Mucosa of stomach (tissue), 1 donor: ENCODE measurements around the gene SYNJ1.

Experiments
- H3K27me3 ChIP-seq: one replicate; pipeline ENCODE4 v1.7.0; 2013; ENCODE audit warnings: mild to moderate bottlenecking, low read length; ENCODE audit not compliant: control insufficient read depth, insufficient read depth
- H3K36me3 ChIP-seq: one replicate; pipeline ENCODE4 v1.7.0; 2013; ENCODE audit warnings: low read length; ENCODE audit not compliant: control insufficient read depth, insufficient read depth
- H3K4me1 ChIP-seq: one replicate; pipeline ENCODE4 v1.7.0; 2013; ENCODE audit warnings: mild to moderate bottlenecking, low read length; ENCODE audit not compliant: control insufficient read depth, insufficient read depth
- H3K4me3 ChIP-seq: one replicate; pipeline ENCODE4 v1.7.0; 2013; ENCODE audit warnings: low read length
- H3K9ac ChIP-seq: one replicate; pipeline ENCODE4 v1.7.0; 2013; ENCODE audit warnings: mild to moderate bottlenecking, low read length, moderate library complexity
- H3K9me3 ChIP-seq: one replicate; pipeline ENCODE4 v1.7.0; 2013; ENCODE audit warnings: mild to moderate bottlenecking, low read length, moderate library complexity; ENCODE audit not compliant: control insufficient read depth
- donor health status: Pancreatic carcinoma.

Gene SYNJ1

GRCh38 chr21:32599526-32599925 lies 128.3 kb downstream of the SYNJ1 start:
- H3K27me3 ChIP-seq: no peaks in the 10 kb centered on the region
- H3K9me3 ChIP-seq: no peaks in the 10 kb centered on the region
- H3K36me3 ChIP-seq: peaks cover 24% of the 10 kb centered on the region
- H3K4me3 ChIP-seq: no peak overlapping the region
- no peaks in the 10 kb centered on the region for H3K4me1 ChIP-seq
- H3K9ac ChIP-seq: no peak overlapping the region

GRCh38 chr21:32599091-32599490 lies 128.7 kb downstream of the SYNJ1 start:
- Histone ChIP-seq H3K27me3 (no peaks in the 10 kb centered on the region), H3K9ac (no peak overlapping the region), H3K36me3 (peaks cover 22% of the 10 kb centered on the region), H3K4me1 (no peaks in the 10 kb centered on the region), H3K9me3 (no peaks in the 10 kb centered on the region), H3K4me3 (no peak overlapping the region)

- Histone ChIP-seq H3K4me3 (no peak overlapping the region), H3K4me1 (peaks cover 8% of the 10 kb centered on the region), H3K27me3 (no peaks in the 10 kb centered on the region), H3K36me3 (peaks cover 8% of the 10 kb centered on the region), H3K9ac (no peak overlapping the region), H3K9me3 (no peaks in the 10 kb centered on the region)
Observed at GRCh38 chr21:32597205-32597604, 130.6 kb downstream of the SYNJ1 start.

- no peaks in the 10 kb centered on the region for H3K9me3 ChIP-seq
- no peaks in the 10 kb centered on the region for H3K27me3 ChIP-seq
- no peak overlapping the region for H3K4me3 ChIP-seq
- peaks cover 8% of the 10 kb centered on the region for H3K4me1 ChIP-seq
- H3K36me3 ChIP-seq: peaks cover 3% of the 10 kb centered on the region
- no peak overlapping the region for H3K9ac ChIP-seq
Observed at GRCh38 chr21:32595431-32595830, 132.4 kb downstream of the SYNJ1 start.

DNA sequence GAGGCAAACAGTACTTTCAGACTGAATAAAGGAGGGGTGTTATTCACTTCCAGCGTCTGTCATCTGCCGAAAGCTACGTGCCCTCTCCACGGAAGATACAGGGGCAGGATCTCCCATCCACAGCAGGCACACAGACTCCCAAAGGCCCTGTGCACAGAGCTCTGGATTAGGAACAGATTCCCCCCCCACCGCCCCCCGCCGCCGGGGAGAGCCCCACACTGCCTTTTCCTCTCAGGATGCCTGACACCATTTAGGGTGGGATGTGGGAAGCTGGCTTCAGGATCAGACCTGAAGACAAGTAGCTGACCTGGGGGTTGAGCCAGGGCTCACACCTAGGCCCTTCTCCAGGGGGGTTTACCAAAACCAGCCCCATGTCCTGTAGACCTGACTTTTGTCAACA lies 134.1 kb downstream of the SYNJ1 start:
- no peaks in the 10 kb centered on the region for H3K36me3 ChIP-seq
- H3K9me3 ChIP-seq: no peaks in the 10 kb centered on the region
- no peaks in the 10 kb centered on the region for H3K27me3 ChIP-seq
- no peak overlapping the region for H3K9ac ChIP-seq
- H3K4me1 ChIP-seq: peaks cover 8% of the 10 kb centered on the region
- H3K4me3 ChIP-seq: no peak overlapping the region

- no peak overlapping the region for H3K9ac ChIP-seq
- no peaks in the 10 kb centered on the region for H3K27me3 ChIP-seq
- no peaks in the 10 kb centered on the region for H3K36me3 ChIP-seq
- no peaks in the 10 kb centered on the region for H3K9me3 ChIP-seq
- no peak overlapping the region for H3K4me3 ChIP-seq
- peaks cover 8% of the 10 kb centered on the region for H3K4me1 ChIP-seq
Observed at GRCh38 chr21:32592929-32593502, 134.8 kb downstream of the SYNJ1 start.

DNA sequence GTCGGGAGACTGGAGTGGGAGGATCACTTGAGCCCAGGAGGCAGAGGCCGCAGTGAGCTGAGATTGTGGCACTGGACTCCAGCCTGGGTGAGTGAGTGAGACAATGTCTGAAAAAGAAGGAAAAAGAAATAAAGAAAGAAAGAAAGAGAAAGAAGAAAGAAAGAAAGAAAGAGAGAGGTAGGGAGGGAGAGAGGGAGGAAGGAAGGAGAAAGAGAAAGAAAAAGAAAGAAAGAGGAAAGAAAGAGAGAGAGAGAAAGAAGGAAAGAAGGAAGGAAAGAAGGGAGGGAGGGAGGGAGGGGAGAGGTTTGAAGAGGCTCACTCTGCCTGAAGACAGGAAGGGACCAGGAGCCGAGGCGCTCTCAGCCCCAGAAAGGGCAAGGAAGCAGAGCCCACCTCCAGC lies 137.7 kb downstream of the SYNJ1 start:
- Histone ChIP-seq H3K4me1 (peaks cover 8% of the 10 kb centered on the region), H3K9ac (no peak overlapping the region), H3K4me3 (no peak overlapping the region)

DNA sequence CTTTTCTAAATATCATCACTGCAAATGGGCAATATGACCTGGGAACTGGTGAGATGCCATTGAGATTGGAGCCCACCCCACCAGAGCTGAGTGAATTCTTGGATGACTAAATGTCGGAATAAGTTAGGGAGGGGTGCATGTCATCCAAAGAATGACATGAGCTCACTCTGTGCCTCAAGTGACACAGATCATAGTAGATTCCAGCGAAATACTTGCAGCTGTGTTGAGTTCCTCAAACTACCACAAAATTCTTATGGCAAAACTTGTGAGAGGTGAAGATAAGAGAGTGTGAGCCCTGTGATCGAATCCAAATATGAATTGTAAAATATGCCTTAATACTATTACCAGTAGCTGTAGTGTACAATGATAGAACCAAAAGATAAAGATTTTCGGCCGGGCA lies 140.2 kb downstream of the SYNJ1 start:
- no peaks in the 10 kb centered on the region for H3K9me3 ChIP-seq
- no peak overlapping the region for H3K9ac ChIP-seq
- H3K27me3 ChIP-seq: no peaks in the 10 kb centered on the region
- no peak overlapping the region for H3K4me3 ChIP-seq
- no peaks in the 10 kb centered on the region for H3K4me1 ChIP-seq
- no peaks in the 10 kb centered on the region for H3K36me3 ChIP-seq

More for the DNA sequence above, 137.7 kb downstream of the SYNJ1 start:
- no peaks in the 10 kb centered on the region for H3K36me3 ChIP-seq
- no peaks in the 10 kb centered on the region for H3K27me3 ChIP-seq
- H3K9me3 ChIP-seq: no peaks in the 10 kb centered on the region

DNA sequence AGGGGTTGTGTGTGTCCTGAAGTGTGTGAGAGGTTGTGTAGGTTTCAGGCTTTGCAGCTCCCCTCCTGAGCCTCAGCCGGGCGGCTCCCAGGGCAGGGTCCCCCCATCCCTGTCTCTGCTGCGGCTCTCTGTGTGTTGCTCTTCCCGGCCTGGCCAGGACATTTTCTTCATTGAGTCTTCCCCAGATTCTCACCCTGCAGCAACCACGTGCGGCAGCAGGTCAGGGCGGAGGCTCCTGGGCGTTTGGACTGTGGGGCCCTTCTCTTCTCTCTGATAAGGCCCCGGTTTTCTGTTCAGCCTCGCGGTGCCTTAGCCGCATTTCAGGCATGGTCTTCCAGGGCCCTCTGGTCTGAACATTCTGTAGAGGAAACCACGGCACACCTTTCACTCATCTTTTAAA lies 140.7 kb downstream of the SYNJ1 start:
- Histone ChIP-seq H3K4me3 (no peak overlapping the region), H3K27me3 (no peaks in the 10 kb centered on the region), H3K36me3 (no peaks in the 10 kb centered on the region), H3K9ac (no peak overlapping the region), H3K9me3 (no peaks in the 10 kb centered on the region), H3K4me1 (no peaks in the 10 kb centered on the region)

DNA sequence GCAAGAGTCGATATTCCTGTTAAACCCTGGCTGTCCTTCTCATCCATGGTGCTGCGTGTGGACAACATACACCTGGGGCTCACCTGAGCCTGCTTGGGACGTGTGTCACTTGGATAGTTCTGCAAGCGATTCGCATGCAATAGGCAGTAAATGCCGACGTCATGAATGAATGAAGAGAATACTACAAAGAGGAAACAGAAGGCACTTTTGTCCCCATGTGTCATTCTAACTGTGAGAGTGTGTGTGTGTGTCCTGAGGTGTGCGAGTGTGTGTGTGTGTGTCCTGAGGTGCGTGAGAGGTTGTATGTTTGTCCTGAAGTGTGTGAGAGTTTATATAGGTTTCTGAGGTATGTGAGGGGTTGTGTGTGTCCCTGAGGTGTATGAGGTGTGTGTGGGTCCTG lies 141.8 kb downstream of the SYNJ1 start:
- Histone ChIP-seq H3K27me3 (no peaks in the 10 kb centered on the region), H3K9me3 (no peaks in the 10 kb centered on the region), H3K4me3 (no peak overlapping the region), H3K36me3 (no peaks in the 10 kb centered on the region), H3K4me1 (no peaks in the 10 kb centered on the region), H3K9ac (no peak overlapping the region)

DNA sequence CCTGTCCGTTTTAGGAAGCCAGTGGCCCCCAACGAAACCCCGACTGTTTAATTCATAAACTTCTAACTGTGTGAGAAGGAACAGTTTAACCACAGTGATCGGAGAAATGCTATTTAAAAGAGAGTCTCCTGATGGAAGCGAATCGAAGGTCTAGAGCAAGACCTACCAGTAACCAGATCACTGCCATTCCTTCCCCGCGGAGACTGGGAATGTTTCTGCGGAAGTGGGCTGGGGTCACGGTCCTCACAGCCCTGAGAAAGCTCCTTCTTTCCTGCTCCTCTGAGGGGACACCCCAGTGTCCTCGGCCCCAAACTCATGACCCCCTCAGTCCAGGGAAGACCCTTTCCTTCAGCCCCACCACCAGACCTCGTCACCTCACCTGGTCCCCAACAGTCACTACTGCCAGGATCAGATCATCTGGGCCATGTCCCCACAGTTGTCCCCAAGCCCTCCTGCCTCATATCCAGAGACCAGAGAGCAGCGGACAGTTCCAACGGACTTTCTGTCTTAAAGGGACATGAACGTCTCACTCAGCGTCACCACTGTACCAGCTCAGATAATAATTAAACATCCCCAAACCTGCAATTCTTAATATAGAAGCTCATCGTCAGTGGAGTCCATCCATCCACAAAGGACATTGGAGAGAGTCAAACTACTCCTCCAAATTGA lies 142.6 kb downstream of the SYNJ1 start, which contains the start of gene TCP10L:
TSS of gene TCP10L (minus strand) at position 482 of the 669 bp plus-strand sequence. CDS start 1,219 bp downstream, outside the sequence.
- no peak within 1 kb of the TSS for H3K4me3 ChIP-seq
- H3K27me3 ChIP-seq: no peaks in the 10 kb centered on the region
- no peaks in the 10 kb centered on the region for H3K9me3 ChIP-seq
- H3K9ac ChIP-seq: no peak within 1 kb of the TSS
- no peaks in the 10 kb centered on the region for H3K4me1 ChIP-seq
- no peaks in the 10 kb centered on the region for H3K36me3 ChIP-seq

GRCh38 chr21:32584472-32584871 lies 143.3 kb downstream of the SYNJ1 start:
- no peaks in the 10 kb centered on the region for H3K27me3 ChIP-seq
- H3K4me1 ChIP-seq: no peaks in the 10 kb centered on the region
- H3K36me3 ChIP-seq: no peaks in the 10 kb centered on the region

More at GRCh38 chr21:32584472-32584871, 143.3 kb downstream of the SYNJ1 start:
- H3K9ac ChIP-seq: no peak overlapping the region
- no peak overlapping the region for H3K4me3 ChIP-seq
- no peaks in the 10 kb centered on the region for H3K9me3 ChIP-seq
